SK-N-SH (cell line): ENCODE data around the gene PTPRC.

ENCODE experiments used
- CTCF ChIP-seq: fragments of 200-600 bp; sonication (generic); IDR thresholded peaks from 2 replicates; pipeline ENCODE4 v1.6.1; 2017; ENCODE audit warnings: antibody characterized with exemption, mild to moderate bottlenecking, moderate library complexity
- ELF1 ChIP-seq: IDR thresholded peaks from 2 replicates; pipeline ENCODE4 v1.4.0; 2012
- EP300 ChIP-seq, 2 experiments: IDR thresholded peaks; 2 replicates each; pipeline versions ENCODE4 v1.4.0 to v1.6.1; 2012; ENCODE audit warnings: borderline replicate concordance in 1 of 2, low read depth in 1 of 2, low read length in 1 of 2
- FOXJ3 ChIP-seq: sonication (generic); formaldehyde crosslinking; IDR thresholded peaks from 2 replicates; pipeline ENCODE4 v1.5.1; 2020; ENCODE audit warnings: mild to moderate bottlenecking, missing genetic modification reagents
- POLR2AphosphoS5 ChIP-seq: IDR thresholded peaks from 2 replicates; pipeline ENCODE4 v1.6.1; 2012; ENCODE audit warnings: low read depth, low read length

- TF ChIP-seq CTCF (no peak), POLR2AphosphoS5 (no peak), EP300 (IDR thresholded peaks at IDR 0.05; ENCODE audit: borderline replicate concordance in 1 of 2, low read depth in 1 of 2, low read length in 1 of 2) (no peak), FOXJ3 (CRISPR knock-in tag) (no peak), ELF1 (no peak)
These were observed 75.4 kb downstream of the PTPRC start for GRCh38 chr1:198714271-198714670.
